ENCODE measurements around the gene SATB2.

- TF ChIP-seq CTCF (tag by site-specific recombination; IDR thresholded peaks at IDR 0.05) (no peak), PATZ1 (tag by site-specific recombination; IDR thresholded peaks at IDR 0.05) (no peak; the same call in 1 of the 2 replicates), OSR2 (tag by site-specific recombination; IDR thresholded peaks at IDR 0.05) (no peak), ZNF558 (tag by site-specific recombination; IDR thresholded peaks at IDR 0.05) (no peak), ZNF596 (tag by site-specific recombination; IDR thresholded peaks at IDR 0.05) (no peak), PBX3 (CRISPR knock-in tag; IDR thresholded peaks at IDR 0.05) (no peak), ZNF76 (tag by site-specific recombination; IDR thresholded peaks at IDR 0.05; ENCODE audit: borderline replicate concordance, low read depth) (no peak), ZNF704 (tag by site-specific recombination; IDR thresholded peaks at IDR 0.05) (no peak), YY1 (tag by site-specific recombination; IDR thresholded peaks at IDR 0.05) (no peak), KLF7 (tag by site-specific recombination; IDR thresholded peaks at IDR 0.05; ENCODE audit: borderline replicate concordance) (no peak), ZNF530 (tag by site-specific recombination; IDR thresholded peaks at IDR 0.05; ENCODE audit: low read depth) (no peak), ZNF146 (tag by site-specific recombination; IDR thresholded peaks at IDR 0.05) (no peak), ZEB2 (tag by site-specific recombination; IDR thresholded peaks at IDR 0.05) (peak; percentile 20; the same call in 1 of the 2 replicates), ZNF184 (tag by site-specific recombination; IDR thresholded peaks at IDR 0.05) (no peak)
Measured at GRCh38 chr2:199457147-199458008, at the start of gene SATB2.

All from HEK293 (cell line).